Endothelial cell of umbilical vein (primary cell): ENCODE results near the gene KCNQ5. TPM values are rescaled to one million over a fixed set of nuclear protein-coding genes. Genes with fewer than 3 reads are reported as not detected.

Experiments used
- BruUV-seq: library from RNA; stranded (reverse); fragments of 400-500 nt; replicated peaks from 2 replicates; lab custom pipeline; 2021; lab: Mats Ljungman, UMichigan
- CTCF ChIA-PET: fragments of 300-600, 350-600 bp; sonication (Branson Sonifier 250); formaldehyde crosslinking; loops from one replicate; lab custom pipeline; 2021; ENCODE audit warnings: antibody characterized with exemption, inconsistent platforms; lab: Charles Lee
- POLR2A ChIA-PET: fragments of 300-600, 350-600 bp; sonication (Branson Sonifier 250); formaldehyde crosslinking; loops from one replicate; lab custom pipeline; 2021; ENCODE audit warnings: antibody characterized with exemption, inconsistent platforms; lab: Charles Lee
- DNase-seq: peaks from one replicate; pipeline ENCODE4 v3.0.0-alpha.2; 2011; ENCODE audit warnings: low read depth, low spot score
- FAIRE-seq: peaks from 2 replicates; lab custom pipeline; 2011; peaks lifted over from hg19 to GRCh38; lab: Jason Lieb, UNC
- H2AFZ ChIP-seq: 2 replicates; pipeline ENCODE4 v1.6.0; 2012; ENCODE audit warnings: low read depth, low read length, control low read depth, inconsistent platforms
- H3K27ac ChIP-seq: 2 replicates; pipeline ENCODE4 v1.5.1; 2011; ENCODE audit warnings: low read depth, mild to moderate bottlenecking, control low read depth, low read length, moderate library complexity; ENCODE audit not compliant: insufficient read depth
- H3K27me3 ChIP-seq, 2 experiments: 2 replicates each; pipeline versions ENCODE4 v1.6.0 to v1.6.1; 2011; ENCODE audit warnings: low read length in 2 of 2, mixed read lengths in 1 of 2; ENCODE audit not compliant: control insufficient read depth in 2 of 2, insufficient read depth in 2 of 2
- H3K36me3 ChIP-seq, 2 experiments: 2 replicates in 1 of 2; 3 replicates in 1 of 2; pipeline ENCODE4 v1.5.1; 2011; ENCODE audit warnings: low read length in 2 of 2, mild to moderate bottlenecking in 1 of 2, moderate library complexity in 1 of 2; ENCODE audit not compliant: control insufficient read depth in 2 of 2, insufficient read depth in 2 of 2; ENCODE audit errors: extremely low read depth in 1 of 2
- H3K4me1 ChIP-seq: 3 replicates; pipeline ENCODE4 v1.5.1; 2011; ENCODE audit warnings: mild to moderate bottlenecking, low read length; ENCODE audit not compliant: control insufficient read depth, insufficient read depth; ENCODE audit errors: extremely low read depth
- H3K4me2 ChIP-seq: 2 replicates; pipeline ENCODE4 v1.6.1; 2011; ENCODE audit warnings: low read length, control low read depth, mixed read lengths; ENCODE audit not compliant: insufficient read depth
- H3K4me3 ChIP-seq, 3 experiments: fragments of 200-600 bp in 1 of 3; sonication (generic), shearing (Covaris generic) in 1 of 3; replicated peaks in 1 of 3; 2 replicates each; pipeline ENCODE4 v1.5.1; 2011 to 2016; ENCODE audit warnings: control low read depth in 3 of 3, low read length in 3 of 3, mild to moderate bottlenecking in 2 of 3, inconsistent platforms in 1 of 3, low read depth in 1 of 3, moderate library complexity in 1 of 3; ENCODE audit not compliant: insufficient read depth in 1 of 3
- H3K79me2 ChIP-seq: 2 replicates; pipeline ENCODE4 v1.6.0; 2012; ENCODE audit warnings: low read length, inconsistent platforms; ENCODE audit not compliant: control insufficient read depth, insufficient read depth
- H3K9ac ChIP-seq: replicated peaks from 2 replicates; pipeline ENCODE3; 2011; ENCODE audit warnings: low read length, control low read depth; ENCODE audit not compliant: insufficient read depth; ENCODE audit errors: extremely low read depth
- H3K9me1 ChIP-seq: replicated peaks from 3 replicates; pipeline ENCODE4 v1.6.0; 2011; ENCODE audit warnings: mild to moderate bottlenecking, low read length; ENCODE audit not compliant: control insufficient read depth, insufficient read depth; ENCODE audit errors: extremely low read depth
- H3K9me3 ChIP-seq: replicated peaks from 2 replicates; pipeline ENCODE4 v1.5.1; 2012; ENCODE audit warnings: low read length, inconsistent platforms; ENCODE audit not compliant: control insufficient read depth, insufficient read depth
- H4K20me1 ChIP-seq: replicated peaks from 2 replicates; pipeline ENCODE3; 2011; ENCODE audit warnings: mild to moderate bottlenecking, low read length; ENCODE audit not compliant: control insufficient read depth, insufficient read depth; ENCODE audit errors: extremely low read depth
- EZH2 ChIP-seq: IDR thresholded peaks from 2 replicates; pipeline ENCODE4 v1.6.1; 2012; ENCODE audit warnings: borderline replicate concordance, low read depth, mild to moderate bottlenecking, moderate library complexity, low read length, inconsistent platforms; ENCODE audit not compliant: severe bottlenecking
- FOS ChIP-seq: IDR thresholded peaks from 2 replicates; pipeline ENCODE4 v1.6.1; 2011; ENCODE audit warnings: mild to moderate bottlenecking, low read length, moderate library complexity, borderline replicate concordance; ENCODE audit not compliant: insufficient read depth
- GATA2 ChIP-seq: IDR thresholded peaks from 2 replicates; pipeline ENCODE4 v1.7.0; 2011; ENCODE audit warnings: low read depth, mild to moderate bottlenecking, moderate library complexity, mixed read lengths, low read length; ENCODE audit not compliant: insufficient read length, insufficient read depth
- JUN ChIP-seq: IDR thresholded peaks from 2 replicates; pipeline ENCODE4 v1.6.1; 2011; ENCODE audit warnings: borderline replicate concordance, low read depth; ENCODE audit not compliant: insufficient read length, insufficient read depth
- MYC ChIP-seq: IDR thresholded peaks from one replicate; pipeline ENCODE4 v1.6.1; 2011; ENCODE audit warnings: mild to moderate bottlenecking, low read depth, low read length
- POLR2AphosphoS5 ChIP-seq: IDR thresholded peaks from 2 replicates; pipeline ENCODE4 v1.6.1; 2012; ENCODE audit warnings: low read depth, mild to moderate bottlenecking, control low read depth, low read length, moderate library complexity; ENCODE audit not compliant: insufficient read depth
- dilution Hi-C: fragments of 300-500 bp; cut with MboI; formaldehyde crosslinking; loops from one replicate; pipeline ENCODE4 v1.15.0; 2019; ENCODE audit warnings: low sequenced_read_pairs; ENCODE audit not compliant: extremely low pct_ligation_motif_present
- intact Hi-C: fragments of 100-400 bp; cut with micrococcal nuclease; formaldehyde crosslinking; loops from one replicate; pipeline ENCODE4 v1.10.0; 2022
- polyA plus RNA-seq, 4 experiments: library from polyadenylated mRNA; depleted of rRNA in 3 of 4; stranded (reverse) in 3 of 4; unstranded in 1 of 4; fragments of >200 nt; gene quantifications; 2 replicates each; pipeline versions ENCODE4 v1.2.1 to v1.2.3, GENCODE V29; 2011 to 2012; ENCODE audit warnings: missing spikeins in 1 of 4
- total RNA-seq: library from RNA; stranded (reverse); gene quantifications from 2 replicates; pipeline ENCODE4 v1.2.3, GENCODE V29; 2021
- TF ChIP-seq, protein P1 (sequence below): IDR thresholded peaks from 2 replicates; pipeline ENCODE4 v1.6.1; 2011; ENCODE audit not compliant: insufficient read depth, insufficient read length
- TF ChIP-seq, protein P2 (sequence below), 2 donors: IDR thresholded peaks; 1 replicate in 1 of 2; 2 replicates in 1 of 2; pipeline ENCODE4 v1.5.1; 2011; ENCODE audit warnings: low read length in 2 of 2, mild to moderate bottlenecking in 2 of 2, moderate library complexity in 2 of 2, control low read depth in 1 of 2, inconsistent platforms in 1 of 2, low read depth in 1 of 2; ENCODE audit not compliant: insufficient read depth in 1 of 2; ENCODE audit errors: extremely low read depth in 1 of 2

Gene KCNQ5
- total and polyA plus RNA-seq, 2 donors (not counting 3 experiments of a cell fraction or from before 2014, with no cell fraction given): 0.22 TPM; not detected in 1

DNA sequence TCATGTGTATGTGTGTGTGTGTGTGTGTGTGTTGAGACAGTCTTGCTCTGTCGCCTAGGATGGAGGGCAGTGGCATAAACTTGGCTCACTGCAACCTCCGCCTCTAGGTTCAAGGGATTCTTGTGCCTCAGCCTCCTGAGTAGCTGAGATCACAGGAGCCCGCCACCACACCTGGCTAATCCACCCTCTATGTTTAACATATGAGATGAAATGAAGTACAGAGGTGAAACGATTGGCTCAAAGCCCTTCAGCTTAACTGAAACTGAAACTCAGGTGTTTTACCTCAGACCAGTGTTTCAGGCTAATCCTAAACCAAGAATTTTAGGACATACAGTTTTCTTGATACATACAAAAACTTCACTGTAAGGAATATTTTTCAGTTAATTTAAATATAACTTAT is 167.3 kb downstream of the KCNQ5 start:
- no peaks in the 10 kb centered on the region for H3K36me3 ChIP-seq
- no peak overlapping the region for H2AFZ ChIP-seq
- no peak overlapping the region for H3K9ac ChIP-seq
- H3K27ac ChIP-seq: no peak overlapping the region
- dilution Hi-C loops: no loop called here
- no peak overlapping the region for H3K4me3 ChIP-seq
- DNase-seq (no peak), FAIRE-seq (no peak)
- H3K9me1 ChIP-seq: no peaks in the 10 kb centered on the region
- H3K9me3 ChIP-seq: no peaks in the 10 kb centered on the region
- intact Hi-C loops: no loop called here
- POLR2A ChIA-PET: no interaction called here
- no peaks in the 10 kb centered on the region for H4K20me1 ChIP-seq
- H3K4me1 ChIP-seq: no peaks in the 10 kb centered on the region
- no peak for TF ChIP-seq EZH2
- no peak for TF ChIP-seq FOS
- no peak for TF ChIP-seq GATA2
- no peak for TF ChIP-seq JUN
- TF ChIP-seq MYC: no peak
- TF ChIP-seq, protein P1, sequence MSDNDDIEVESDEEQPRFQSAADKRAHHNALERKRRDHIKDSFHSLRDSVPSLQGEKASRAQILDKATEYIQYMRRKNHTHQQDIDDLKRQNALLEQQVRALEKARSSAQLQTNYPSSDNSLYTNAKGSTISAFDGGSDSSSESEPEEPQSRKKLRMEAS: no peak
- TF ChIP-seq POLR2AphosphoS5: no peak
- TF ChIP-seq, protein P2, sequence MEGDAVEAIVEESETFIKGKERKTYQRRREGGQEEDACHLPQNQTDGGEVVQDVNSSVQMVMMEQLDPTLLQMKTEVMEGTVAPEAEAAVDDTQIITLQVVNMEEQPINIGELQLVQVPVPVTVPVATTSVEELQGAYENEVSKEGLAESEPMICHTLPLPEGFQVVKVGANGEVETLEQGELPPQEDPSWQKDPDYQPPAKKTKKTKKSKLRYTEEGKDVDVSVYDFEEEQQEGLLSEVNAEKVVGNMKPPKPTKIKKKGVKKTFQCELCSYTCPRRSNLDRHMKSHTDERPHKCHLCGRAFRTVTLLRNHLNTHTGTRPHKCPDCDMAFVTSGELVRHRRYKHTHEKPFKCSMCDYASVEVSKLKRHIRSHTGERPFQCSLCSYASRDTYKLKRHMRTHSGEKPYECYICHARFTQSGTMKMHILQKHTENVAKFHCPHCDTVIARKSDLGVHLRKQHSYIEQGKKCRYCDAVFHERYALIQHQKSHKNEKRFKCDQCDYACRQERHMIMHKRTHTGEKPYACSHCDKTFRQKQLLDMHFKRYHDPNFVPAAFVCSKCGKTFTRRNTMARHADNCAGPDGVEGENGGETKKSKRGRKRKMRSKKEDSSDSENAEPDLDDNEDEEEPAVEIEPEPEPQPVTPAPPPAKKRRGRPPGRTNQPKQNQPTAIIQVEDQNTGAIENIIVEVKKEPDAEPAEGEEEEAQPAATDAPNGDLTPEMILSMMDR (IDR thresholded peaks at IDR 0.05; ENCODE audit: extremely low read depth in 1 of 2, insufficient read depth in 1 of 2, low read depth in 1 of 2, low read length in 2 of 2): no peak
- no peaks in the 10 kb centered on the region for H3K79me2 ChIP-seq
- CTCF ChIA-PET: no interaction called here
- BruUV-seq: no TSS peak
- H3K4me2 ChIP-seq: no peak overlapping the region
- no peaks in the 10 kb centered on the region for H3K27me3 ChIP-seq
